ENCODE data around the gene KCNN4. TPM values are rescaled to one million over a fixed set of nuclear protein-coding genes. Genes with fewer than 3 reads are reported as not detected.
A peak's percentile ranks its signal among the peaks of the same experiment; 100 is the strongest.

KCNN4 gene
- total RNA-seq, 1 donor = 7.2 TPM

DNA sequence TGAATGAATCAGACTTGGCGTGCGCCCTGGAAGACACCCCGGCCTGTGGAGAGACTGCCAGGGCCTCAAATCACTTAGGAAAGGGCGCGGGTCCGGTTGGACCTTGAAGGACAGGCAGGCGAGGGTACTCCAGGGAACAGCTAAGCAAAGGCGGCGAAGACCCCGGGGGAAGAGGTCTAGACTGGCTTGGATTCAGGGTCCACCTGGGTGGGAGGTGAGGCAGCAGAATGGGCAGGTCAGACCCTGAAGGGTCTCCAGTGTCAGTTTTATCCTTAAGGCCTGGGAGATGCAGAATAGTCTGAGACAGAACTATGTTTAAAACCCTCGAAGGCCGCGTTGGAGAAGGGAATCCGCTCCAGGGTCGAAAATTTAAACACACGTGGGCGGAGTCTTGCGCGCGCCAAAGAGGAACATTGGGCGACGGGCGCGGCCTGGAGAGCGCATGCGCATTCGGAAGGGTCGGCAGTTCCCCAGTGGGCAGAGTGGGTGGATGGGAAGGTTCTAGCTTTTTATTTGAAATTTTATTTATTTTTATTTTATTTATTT is 25.4 kb downstream of the KCNN4 start:
- H3K27ac ChIP-seq (ENCODE audit: low read depth, low read length) = peak overlapping the region; percentile 99
- H3K79me2 ChIP-seq (ENCODE audit: insufficient read depth, low read length) = peaks cover 23% of the 10 kb centered on the region
- H3K4me1 ChIP-seq (ENCODE audit: insufficient read depth, low read length) = peaks cover 75% of the 10 kb centered on the region
- no peaks in the 10 kb centered on the region for H3K9me3 ChIP-seq (ENCODE audit: low read depth, low read length)
- H2AFZ ChIP-seq (ENCODE audit: low read length) = peak overlapping the region; percentile 68
- DNase-seq (ENCODE audit: insufficient read length, low spot score, missing footprints) = peak; percentile 89
- H3K4me3 ChIP-seq (ENCODE audit: insufficient read depth, low read length) = peak overlapping the region; percentile 87
- H3K4me2 ChIP-seq (ENCODE audit: insufficient read depth, low read length) = peak overlapping the region; percentile 98
- TF ChIP-seq, protein P1, sequence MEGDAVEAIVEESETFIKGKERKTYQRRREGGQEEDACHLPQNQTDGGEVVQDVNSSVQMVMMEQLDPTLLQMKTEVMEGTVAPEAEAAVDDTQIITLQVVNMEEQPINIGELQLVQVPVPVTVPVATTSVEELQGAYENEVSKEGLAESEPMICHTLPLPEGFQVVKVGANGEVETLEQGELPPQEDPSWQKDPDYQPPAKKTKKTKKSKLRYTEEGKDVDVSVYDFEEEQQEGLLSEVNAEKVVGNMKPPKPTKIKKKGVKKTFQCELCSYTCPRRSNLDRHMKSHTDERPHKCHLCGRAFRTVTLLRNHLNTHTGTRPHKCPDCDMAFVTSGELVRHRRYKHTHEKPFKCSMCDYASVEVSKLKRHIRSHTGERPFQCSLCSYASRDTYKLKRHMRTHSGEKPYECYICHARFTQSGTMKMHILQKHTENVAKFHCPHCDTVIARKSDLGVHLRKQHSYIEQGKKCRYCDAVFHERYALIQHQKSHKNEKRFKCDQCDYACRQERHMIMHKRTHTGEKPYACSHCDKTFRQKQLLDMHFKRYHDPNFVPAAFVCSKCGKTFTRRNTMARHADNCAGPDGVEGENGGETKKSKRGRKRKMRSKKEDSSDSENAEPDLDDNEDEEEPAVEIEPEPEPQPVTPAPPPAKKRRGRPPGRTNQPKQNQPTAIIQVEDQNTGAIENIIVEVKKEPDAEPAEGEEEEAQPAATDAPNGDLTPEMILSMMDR (IDR thresholded peaks at IDR 0.05; ENCODE audit: extremely low read depth, low read depth, low read length) = no peak
- peaks cover 3% of the 10 kb centered on the region for H3K36me3 ChIP-seq (ENCODE audit: insufficient read depth, low read length)
- H4K20me1 ChIP-seq (ENCODE audit: insufficient read depth, low read length) = peaks cover 6% of the 10 kb centered on the region
- no peaks in the 10 kb centered on the region for H3K27me3 ChIP-seq (ENCODE audit: insufficient read depth, low read length)

DNA sequence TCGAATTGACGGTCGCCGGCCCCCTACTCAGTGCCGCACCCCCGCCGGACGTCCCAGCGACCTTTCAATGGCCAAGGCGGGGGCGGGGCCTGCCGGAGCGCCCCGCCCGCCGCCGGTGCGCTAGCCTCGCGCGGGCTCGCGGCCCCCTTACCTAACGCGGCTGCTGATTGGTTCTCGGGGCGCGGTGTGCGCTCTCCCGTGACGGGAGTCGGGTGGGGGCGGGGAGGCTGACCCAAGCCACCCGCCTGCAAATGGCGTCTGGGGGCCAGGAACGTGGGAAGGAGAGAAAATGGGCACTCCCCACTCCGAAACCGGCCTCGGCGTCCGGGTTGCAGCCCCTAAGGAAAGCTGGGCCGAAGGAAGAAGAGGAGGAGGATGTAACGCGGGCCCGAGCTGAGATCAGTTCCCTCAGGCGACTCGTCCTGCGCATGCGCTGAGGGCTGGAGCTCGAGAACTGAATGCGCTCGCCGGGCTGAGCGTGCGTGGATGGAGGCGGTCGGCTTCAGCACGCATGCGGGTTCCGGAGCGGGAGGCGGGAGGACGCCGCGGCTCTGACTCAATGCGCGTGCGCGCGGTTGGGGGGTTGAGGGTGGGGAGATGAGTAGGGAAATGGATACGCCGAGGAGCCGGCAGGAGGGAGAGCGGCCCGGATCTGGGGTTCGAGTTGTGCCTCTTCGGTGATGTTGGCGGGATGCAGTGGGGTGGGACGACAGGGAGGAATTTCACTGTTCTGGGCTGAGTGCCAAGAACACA is 26.1 kb downstream of the KCNN4 start, which contains the start of gene SMG9:
Gene SMG9, minus strand, starts transcription at position 460 of the 753 bp plus-strand sequence. CDS start 4,221 bp downstream, outside the sequence.
- TF ChIP-seq, protein P1 (IDR thresholded peaks at IDR 0.05; ENCODE audit: extremely low read depth, low read depth, low read length) = no peak
- Histone ChIP-seq H3K79me2 (ENCODE audit: insufficient read depth, low read length) (peaks cover 29% of the 10 kb centered on the region), H3K9me3 (ENCODE audit: low read depth, low read length) (no peaks in the 10 kb centered on the region), H3K27ac (ENCODE audit: low read depth, low read length) (peak within 1 kb of the TSS; percentile 99), H3K27me3 (ENCODE audit: insufficient read depth, low read length) (no peaks in the 10 kb centered on the region), H2AFZ (ENCODE audit: low read length) (peak within 1 kb of the TSS; percentile 89), H3K4me1 (ENCODE audit: insufficient read depth, low read length) (peaks cover 71% of the 10 kb centered on the region), H3K4me3 (ENCODE audit: insufficient read depth, low read length) (peak within 1 kb of the TSS; percentile 87), H3K4me2 (ENCODE audit: insufficient read depth, low read length) (peak within 1 kb of the TSS; percentile 98), H3K36me3 (ENCODE audit: insufficient read depth, low read length) (peaks cover 10% of the 10 kb centered on the region), H4K20me1 (ENCODE audit: insufficient read depth, low read length) (peaks cover 6% of the 10 kb centered on the region)
- DNase-seq (ENCODE audit: insufficient read length, low spot score, missing footprints) = peak; percentile 97

DNA sequence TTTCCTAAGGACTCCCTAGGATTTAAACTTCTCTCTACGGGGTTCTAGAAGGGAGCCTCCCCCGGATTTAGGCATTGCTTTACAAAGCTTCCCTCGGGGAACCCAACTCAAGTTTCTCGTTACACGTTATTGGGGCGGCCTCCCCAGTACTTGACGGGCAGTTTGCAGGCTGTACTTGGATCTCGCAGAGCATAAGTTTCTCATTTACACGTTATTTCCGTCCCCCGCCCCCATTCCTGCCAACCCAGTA is 26.6 kb downstream of the KCNN4 start:
- H3K4me2 ChIP-seq (ENCODE audit: insufficient read depth, low read length) = peak overlapping the region; percentile 98
- H3K9me3 ChIP-seq (ENCODE audit: low read depth, low read length) = no peaks in the 10 kb centered on the region
- TF ChIP-seq, protein P1 (IDR thresholded peaks at IDR 0.05; ENCODE audit: extremely low read depth, low read depth, low read length) = no peak
- peak overlapping the region; percentile 26 for H2AFZ ChIP-seq (ENCODE audit: low read length)
- H3K27me3 ChIP-seq (ENCODE audit: insufficient read depth, low read length) = no peaks in the 10 kb centered on the region
- H3K27ac ChIP-seq (ENCODE audit: low read depth, low read length) = peak overlapping the region; percentile 99
- peaks cover 34% of the 10 kb centered on the region for H3K79me2 ChIP-seq (ENCODE audit: insufficient read depth, low read length)
- peak overlapping the region; percentile 87 for H3K4me3 ChIP-seq (ENCODE audit: insufficient read depth, low read length)
- H3K36me3 ChIP-seq (ENCODE audit: insufficient read depth, low read length) = peaks cover 15% of the 10 kb centered on the region
- H4K20me1 ChIP-seq (ENCODE audit: insufficient read depth, low read length) = peaks cover 6% of the 10 kb centered on the region
- peak; percentile 11 for DNase-seq (ENCODE audit: insufficient read length, low spot score, missing footprints)
- peaks cover 66% of the 10 kb centered on the region for H3K4me1 ChIP-seq (ENCODE audit: insufficient read depth, low read length)

DNA sequence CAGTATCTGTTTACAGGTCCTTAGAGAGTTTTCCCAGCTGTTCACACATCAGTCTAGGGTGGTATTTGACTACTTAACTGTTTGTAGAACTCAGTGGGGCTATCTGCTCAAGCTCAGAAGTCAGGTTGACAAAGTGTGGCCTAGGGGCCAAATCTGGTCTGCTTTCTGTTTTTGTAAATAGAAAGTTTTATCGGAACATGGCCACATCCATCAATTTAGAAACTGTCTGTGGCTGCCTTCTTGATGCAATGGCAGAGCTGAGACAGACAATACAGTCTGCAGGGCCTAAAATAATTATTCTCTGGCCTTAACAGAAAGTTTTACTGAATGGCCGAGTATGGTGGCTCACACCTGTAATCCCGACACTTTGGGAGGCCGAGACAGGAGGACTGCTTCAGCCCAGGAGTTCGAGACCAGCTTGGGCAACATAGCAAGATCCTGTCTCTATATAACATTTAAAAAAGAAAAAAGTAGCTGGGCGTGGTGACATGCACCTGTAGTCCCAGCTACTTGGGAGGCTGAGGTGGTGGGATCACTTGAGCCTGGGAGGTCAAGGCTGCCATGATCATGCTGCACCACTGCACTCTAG is 28.4 kb downstream of the KCNN4 start:
- H3K4me2 ChIP-seq (ENCODE audit: insufficient read depth, low read length) = peak overlapping the region; percentile 98
- H3K4me3 ChIP-seq (ENCODE audit: insufficient read depth, low read length) = no peak overlapping the region
- peak overlapping the region; percentile 53 for H3K27ac ChIP-seq (ENCODE audit: low read depth, low read length)

More for the DNA sequence above, 28.4 kb downstream of the KCNN4 start:
- Histone ChIP-seq H3K36me3 (ENCODE audit: insufficient read depth, low read length) (peaks cover 30% of the 10 kb centered on the region), H4K20me1 (ENCODE audit: insufficient read depth, low read length) (peaks cover 10% of the 10 kb centered on the region), H3K79me2 (ENCODE audit: insufficient read depth, low read length) (peaks cover 46% of the 10 kb centered on the region), H3K27me3 (ENCODE audit: insufficient read depth, low read length) (no peaks in the 10 kb centered on the region), H3K4me1 (ENCODE audit: insufficient read depth, low read length) (peaks cover 51% of the 10 kb centered on the region), H3K9me3 (ENCODE audit: low read depth, low read length) (no peaks in the 10 kb centered on the region), H2AFZ (ENCODE audit: low read length) (no peak overlapping the region)
- peak; percentile 37 for DNase-seq (ENCODE audit: insufficient read length, low spot score, missing footprints)
- TF ChIP-seq, protein P1 (IDR thresholded peaks at IDR 0.05; ENCODE audit: extremely low read depth, low read depth, low read length) = no peak

Data from osteoblast (primary cell).